Liver (tissue), 3 donors: ENCODE results near the gene SLC12A3.

Experiments
- GABPA ChIP-seq, 2 donors: IDR thresholded peaks in 1 of 2; conservative IDR thresholded peaks in 1 of 2; 2 replicates each; pipeline ENCODE4 v1.6.1; 2016; ENCODE audit warnings: antibody characterized with exemption in 2 of 2, mild to moderate bottlenecking in 1 of 2, moderate library complexity in 1 of 2
- JUND ChIP-seq, 2 donors: IDR thresholded peaks; 2 replicates each; pipeline ENCODE4 v1.6.1; 2016; ENCODE audit warnings: antibody characterized with exemption in 2 of 2
- NR2F2 ChIP-seq: IDR thresholded peaks from 2 replicates; pipeline ENCODE4 v1.6.1; 2016; ENCODE audit warnings: antibody characterized with exemption
- RAD21 ChIP-seq, 2 donors: IDR thresholded peaks; 2 replicates each; pipeline ENCODE4 v1.6.1; 2016; ENCODE audit warnings: antibody characterized with exemption in 2 of 2, mild to moderate bottlenecking in 2 of 2
- TAF1 ChIP-seq: conservative IDR thresholded peaks from 2 replicates; pipeline ENCODE4 v1.6.1; 2016; ENCODE audit warnings: antibody characterized with exemption, mild to moderate bottlenecking
- YY1 ChIP-seq: IDR thresholded peaks from 2 replicates; pipeline ENCODE4 v1.6.1; 2016; ENCODE audit warnings: antibody characterized with exemption, mild to moderate bottlenecking
- TF ChIP-seq, protein P1 (sequence below): fragments of 150-350 bp; IDR thresholded peaks from 2 replicates; pipeline ENCODE4 v1.5.1; 2017; ENCODE audit warnings: improper control_type of control experiment, low read depth, low read length; ENCODE audit not compliant: missing input control
- TF ChIP-seq, protein P2 (sequence below): IDR thresholded peaks from 2 replicates; pipeline ENCODE4 v1.6.1; 2016; ENCODE audit warnings: antibody characterized with exemption, mild to moderate bottlenecking
- TF ChIP-seq, protein P3 (sequence below): IDR thresholded peaks from 2 replicates; pipeline ENCODE4 v1.6.1; 2016; ENCODE audit warnings: antibody characterized with exemption
- TF ChIP-seq, protein P4 (sequence below): IDR thresholded peaks from 2 replicates; pipeline ENCODE4 v1.6.1; 2016; ENCODE audit warnings: antibody characterized with exemption
- TF ChIP-seq, protein P5 (sequence below): IDR thresholded peaks from 2 replicates; pipeline ENCODE4 v1.6.1; 2016; ENCODE audit warnings: antibody characterized with exemption
- donor health status: healthy.
- donor health status: healthy.

DNA sequence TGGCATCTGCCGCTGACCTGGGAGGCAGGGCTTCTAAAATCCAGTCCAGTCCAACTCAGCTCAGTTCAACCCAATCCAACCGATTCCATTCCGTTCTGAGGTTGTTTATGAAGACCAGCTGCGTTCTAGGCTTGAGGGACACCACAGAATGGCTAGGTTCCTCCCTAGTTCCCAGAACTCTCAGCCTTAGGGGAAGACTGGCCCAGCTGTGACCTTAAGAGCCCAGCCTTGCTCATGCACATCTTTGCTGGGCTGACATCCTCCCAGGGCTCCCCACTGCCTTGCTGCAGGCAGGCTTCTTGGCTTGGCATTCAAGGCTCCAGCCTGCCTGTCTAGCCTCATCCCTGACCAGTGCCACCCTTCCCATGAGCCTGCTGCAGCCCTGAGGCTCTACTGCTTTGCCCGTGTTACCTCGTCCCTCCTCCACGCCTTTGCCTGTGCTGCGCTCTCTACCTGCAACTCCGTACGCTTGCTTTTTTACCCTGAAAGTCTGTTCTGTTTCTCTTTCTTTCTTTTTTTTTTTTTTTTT, 7.9 kb downstream of the SLC12A3 start:
- TF ChIP-seq, protein P1, sequence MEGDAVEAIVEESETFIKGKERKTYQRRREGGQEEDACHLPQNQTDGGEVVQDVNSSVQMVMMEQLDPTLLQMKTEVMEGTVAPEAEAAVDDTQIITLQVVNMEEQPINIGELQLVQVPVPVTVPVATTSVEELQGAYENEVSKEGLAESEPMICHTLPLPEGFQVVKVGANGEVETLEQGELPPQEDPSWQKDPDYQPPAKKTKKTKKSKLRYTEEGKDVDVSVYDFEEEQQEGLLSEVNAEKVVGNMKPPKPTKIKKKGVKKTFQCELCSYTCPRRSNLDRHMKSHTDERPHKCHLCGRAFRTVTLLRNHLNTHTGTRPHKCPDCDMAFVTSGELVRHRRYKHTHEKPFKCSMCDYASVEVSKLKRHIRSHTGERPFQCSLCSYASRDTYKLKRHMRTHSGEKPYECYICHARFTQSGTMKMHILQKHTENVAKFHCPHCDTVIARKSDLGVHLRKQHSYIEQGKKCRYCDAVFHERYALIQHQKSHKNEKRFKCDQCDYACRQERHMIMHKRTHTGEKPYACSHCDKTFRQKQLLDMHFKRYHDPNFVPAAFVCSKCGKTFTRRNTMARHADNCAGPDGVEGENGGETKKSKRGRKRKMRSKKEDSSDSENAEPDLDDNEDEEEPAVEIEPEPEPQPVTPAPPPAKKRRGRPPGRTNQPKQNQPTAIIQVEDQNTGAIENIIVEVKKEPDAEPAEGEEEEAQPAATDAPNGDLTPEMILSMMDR = no peak
- no peak for TF ChIP-seq TAF1
- TF ChIP-seq NR2F2 = no peak
- TF ChIP-seq, protein P2, sequence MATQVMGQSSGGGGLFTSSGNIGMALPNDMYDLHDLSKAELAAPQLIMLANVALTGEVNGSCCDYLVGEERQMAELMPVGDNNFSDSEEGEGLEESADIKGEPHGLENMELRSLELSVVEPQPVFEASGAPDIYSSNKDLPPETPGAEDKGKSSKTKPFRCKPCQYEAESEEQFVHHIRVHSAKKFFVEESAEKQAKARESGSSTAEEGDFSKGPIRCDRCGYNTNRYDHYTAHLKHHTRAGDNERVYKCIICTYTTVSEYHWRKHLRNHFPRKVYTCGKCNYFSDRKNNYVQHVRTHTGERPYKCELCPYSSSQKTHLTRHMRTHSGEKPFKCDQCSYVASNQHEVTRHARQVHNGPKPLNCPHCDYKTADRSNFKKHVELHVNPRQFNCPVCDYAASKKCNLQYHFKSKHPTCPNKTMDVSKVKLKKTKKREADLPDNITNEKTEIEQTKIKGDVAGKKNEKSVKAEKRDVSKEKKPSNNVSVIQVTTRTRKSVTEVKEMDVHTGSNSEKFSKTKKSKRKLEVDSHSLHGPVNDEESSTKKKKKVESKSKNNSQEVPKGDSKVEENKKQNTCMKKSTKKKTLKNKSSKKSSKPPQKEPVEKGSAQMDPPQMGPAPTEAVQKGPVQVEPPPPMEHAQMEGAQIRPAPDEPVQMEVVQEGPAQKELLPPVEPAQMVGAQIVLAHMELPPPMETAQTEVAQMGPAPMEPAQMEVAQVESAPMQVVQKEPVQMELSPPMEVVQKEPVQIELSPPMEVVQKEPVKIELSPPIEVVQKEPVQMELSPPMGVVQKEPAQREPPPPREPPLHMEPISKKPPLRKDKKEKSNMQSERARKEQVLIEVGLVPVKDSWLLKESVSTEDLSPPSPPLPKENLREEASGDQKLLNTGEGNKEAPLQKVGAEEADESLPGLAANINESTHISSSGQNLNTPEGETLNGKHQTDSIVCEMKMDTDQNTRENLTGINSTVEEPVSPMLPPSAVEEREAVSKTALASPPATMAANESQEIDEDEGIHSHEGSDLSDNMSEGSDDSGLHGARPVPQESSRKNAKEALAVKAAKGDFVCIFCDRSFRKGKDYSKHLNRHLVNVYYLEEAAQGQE = no peak
- TF ChIP-seq YY1 = no peak
- TF ChIP-seq, protein P3, sequence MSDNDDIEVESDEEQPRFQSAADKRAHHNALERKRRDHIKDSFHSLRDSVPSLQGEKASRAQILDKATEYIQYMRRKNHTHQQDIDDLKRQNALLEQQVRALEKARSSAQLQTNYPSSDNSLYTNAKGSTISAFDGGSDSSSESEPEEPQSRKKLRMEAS = no peak
- no peak for TF ChIP-seq RAD21 (IDR thresholded peaks at IDR 0.05)
- no peak for TF ChIP-seq GABPA (IDR thresholded peaks at IDR 0.05 in 1 of 2, conservative IDR thresholded peaks at IDR 0.05 in 1 of 2)
- TF ChIP-seq, protein P4, sequence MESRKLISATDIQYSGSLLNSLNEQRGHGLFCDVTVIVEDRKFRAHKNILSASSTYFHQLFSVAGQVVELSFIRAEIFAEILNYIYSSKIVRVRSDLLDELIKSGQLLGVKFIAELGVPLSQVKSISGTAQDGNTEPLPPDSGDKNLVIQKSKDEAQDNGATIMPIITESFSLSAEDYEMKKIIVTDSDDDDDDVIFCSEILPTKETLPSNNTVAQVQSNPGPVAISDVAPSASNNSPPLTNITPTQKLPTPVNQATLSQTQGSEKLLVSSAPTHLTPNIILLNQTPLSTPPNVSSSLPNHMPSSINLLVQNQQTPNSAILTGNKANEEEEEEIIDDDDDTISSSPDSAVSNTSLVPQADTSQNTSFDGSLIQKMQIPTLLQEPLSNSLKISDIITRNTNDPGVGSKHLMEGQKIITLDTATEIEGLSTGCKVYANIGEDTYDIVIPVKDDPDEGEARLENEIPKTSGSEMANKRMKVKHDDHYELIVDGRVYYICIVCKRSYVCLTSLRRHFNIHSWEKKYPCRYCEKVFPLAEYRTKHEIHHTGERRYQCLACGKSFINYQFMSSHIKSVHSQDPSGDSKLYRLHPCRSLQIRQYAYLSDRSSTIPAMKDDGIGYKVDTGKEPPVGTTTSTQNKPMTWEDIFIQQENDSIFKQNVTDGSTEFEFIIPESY = no peak
- TF ChIP-seq JUND (IDR thresholded peaks at IDR 0.05) = no peak
- TF ChIP-seq, protein P5, sequence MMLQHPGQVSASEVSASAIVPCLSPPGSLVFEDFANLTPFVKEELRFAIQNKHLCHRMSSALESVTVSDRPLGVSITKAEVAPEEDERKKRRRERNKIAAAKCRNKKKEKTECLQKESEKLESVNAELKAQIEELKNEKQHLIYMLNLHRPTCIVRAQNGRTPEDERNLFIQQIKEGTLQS = no peak
